H54 (cell line): ENCODE results near the gene ARHGEF39.
"Not testable (repeated sequence)": the region's sequence is repeated elsewhere in the genome, so short reads cannot be mapped to it uniquely, and the experiment has no call there.

Experiments used
- DNase-seq: peaks from one replicate; pipeline ENCODE4 v3.0.0; 2011; ENCODE audit warnings: low spot score, mixed read lengths; ENCODE audit not compliant: insufficient read length
- FAIRE-seq: peaks from 3 replicates; lab custom pipeline; 2011; peaks lifted over from hg19 to GRCh38; lab: Jason Lieb, UNC
- POLR2A ChIP-seq: IDR thresholded peaks from 2 replicates; pipeline ENCODE4 v1.6.1; 2011; ENCODE audit warnings: low read depth, mild to moderate bottlenecking, low read length

Gene ARHGEF39

GRCh38 chr9:35643046-35643445 is 21.9 kb downstream of the ARHGEF39 start:
- FAIRE-seq (no peak), DNase-seq (no peak)
- no peak for TF ChIP-seq POLR2A

GRCh38 chr9:35641478-35641877 is 23.5 kb downstream of the ARHGEF39 start:
- FAIRE-seq: not testable (repeated sequence)

GRCh38 chr9:35640431-35640830 is 24.6 kb downstream of the ARHGEF39 start:
- DNase-seq, FAIRE-seq: not testable (repeated sequence)

More at GRCh38 chr9:35641478-35641877, 23.5 kb downstream of the ARHGEF39 start:
- not testable (repeated sequence) for DNase-seq

GRCh38 chr9:35639631-35640030 is 25.4 kb downstream of the ARHGEF39 start:
- no peak for TF ChIP-seq POLR2A
- DNase-seq: no peak
- no peak for FAIRE-seq

GRCh38 chr9:35639225-35639624 is 25.8 kb downstream of the ARHGEF39 start:
- not testable (repeated sequence) for DNase-seq
- FAIRE-seq: peak; percentile 70

GRCh38 chr9:35638751-35639150 is 26.2 kb downstream of the ARHGEF39 start:
- not testable (repeated sequence) for FAIRE-seq

GRCh38 chr9:35637427-35637955 is 27.5 kb downstream of the ARHGEF39 start:
- not testable (repeated sequence) for FAIRE-seq, DNase-seq

More at GRCh38 chr9:35638751-35639150, 26.2 kb downstream of the ARHGEF39 start:
- DNase-seq: not testable (repeated sequence)

- not testable (repeated sequence) for DNase-seq, FAIRE-seq
Measured at GRCh38 chr9:35636877-35637246, 28.1 kb downstream of the ARHGEF39 start.

GRCh38 chr9:35636135-35636876 is 28.7 kb downstream of the ARHGEF39 start:
- FAIRE-seq: no peak

GRCh38 chr9:35635730-35636129 is 29.3 kb downstream of the ARHGEF39 start:
- no peak for TF ChIP-seq POLR2A
- DNase-seq (no peak), FAIRE-seq (no peak)

More at GRCh38 chr9:35636135-35636876, 28.7 kb downstream of the ARHGEF39 start:
- DNase-seq: no peak
- TF ChIP-seq POLR2A: no peak

GRCh38 chr9:35629597-35629996 is 35.4 kb downstream of the ARHGEF39 start:
- FAIRE-seq: no peak

GRCh38 chr9:35628389-35628991 is 36.5 kb downstream of the ARHGEF39 start:
- FAIRE-seq (no peak), DNase-seq (no peak)
- no peak for TF ChIP-seq POLR2A

More at GRCh38 chr9:35629597-35629996, 35.4 kb downstream of the ARHGEF39 start:
- no peak for DNase-seq
- TF ChIP-seq POLR2A: no peak

- DNase-seq (no peak), FAIRE-seq (no peak)
- no peak for TF ChIP-seq POLR2A
Measured at GRCh38 chr9:35627575-35627974, 37.4 kb downstream of the ARHGEF39 start.

- no peak for FAIRE-seq
- no peak for TF ChIP-seq POLR2A
- DNase-seq: no peak
Measured at GRCh38 chr9:35619800-35620158, 45.2 kb downstream of the ARHGEF39 start.
